NCI-H146 (cell line): ENCODE data around the gene KL.

Source experiments
- DNase-seq: peaks from one replicate; lab custom pipeline; 2025; lab: John Stamatoyannopoulos, UW

The KL gene

GRCh38 chr13:33111414-33112110, 95.3 kb downstream of the KL start:
- DNase-seq, result peak; percentile 79

- no peak for DNase-seq
Measured at GRCh38 chr13:33112766-33113165, 96.5 kb downstream of the KL start.

GRCh38 chr13:33114146-33114545, 97.9 kb downstream of the KL start:
- DNase-seq, result no peak

GRCh38 chr13:33115274-33115673, 99.1 kb downstream of the KL start:
- no peak for DNase-seq
